Heart left ventricle (tissue), 13 donors: ENCODE data around the gene GET3.

Experiments used
- POLR2A ChIP-seq, 2 donors: fragments of 450-650 bp; IDR thresholded peaks; one replicate each; pipeline ENCODE4 v1.6.1; 2017; ENCODE audit warnings: antibody characterized with exemption in 2 of 2, mild to moderate bottlenecking in 2 of 2, moderate library complexity in 2 of 2
- TF ChIP-seq, protein P1 (sequence below), 12 donors: fragments of 200-600 bp; sonication (generic) in 4 of 12; IDR thresholded peaks; one replicate each; pipeline versions ENCODE4 v1.5.0 to v1.8.0; 2018 to 2022; ENCODE audit warnings: antibody characterized with exemption in 12 of 12, mild to moderate bottlenecking in 5 of 12
- donor health status: ischemic (EF 13 %, LVEDD 7.1; RV severe dilation, severe dysfunction).
- donor health status: DM: no; HTN: yes; CAD: no.
- donor health status: DM: no; HTN: no; CAD: no.
- donor health status: ischemic (EF 25% LVEDD 6.9; RV normal size, moderate dysfunction).
- donor health status: ischemic (EF 25% LVEDD 5.7; RV mildly dilated, moderate dysfunction).
- donor health status: ischemic (EF 35%, LVEDD 5.7; RV mildly dilated, moderate dysfunction).
- donor health status: nonischemic (EF 11% LVEDD 7.7; RV severe dilation, severe dysfunction).
- donor health status: DM: yes; HTN: yes; CAD: no.
- donor health status: PGD.
- donor health status: ischemic (EF 29% LVEDD 5.4; RV normal size, mild dysfunction).
- donor health status: nonischemic (EF 23%, LVEDD 6.1; RV moderate dilation, normal function).

DNA sequence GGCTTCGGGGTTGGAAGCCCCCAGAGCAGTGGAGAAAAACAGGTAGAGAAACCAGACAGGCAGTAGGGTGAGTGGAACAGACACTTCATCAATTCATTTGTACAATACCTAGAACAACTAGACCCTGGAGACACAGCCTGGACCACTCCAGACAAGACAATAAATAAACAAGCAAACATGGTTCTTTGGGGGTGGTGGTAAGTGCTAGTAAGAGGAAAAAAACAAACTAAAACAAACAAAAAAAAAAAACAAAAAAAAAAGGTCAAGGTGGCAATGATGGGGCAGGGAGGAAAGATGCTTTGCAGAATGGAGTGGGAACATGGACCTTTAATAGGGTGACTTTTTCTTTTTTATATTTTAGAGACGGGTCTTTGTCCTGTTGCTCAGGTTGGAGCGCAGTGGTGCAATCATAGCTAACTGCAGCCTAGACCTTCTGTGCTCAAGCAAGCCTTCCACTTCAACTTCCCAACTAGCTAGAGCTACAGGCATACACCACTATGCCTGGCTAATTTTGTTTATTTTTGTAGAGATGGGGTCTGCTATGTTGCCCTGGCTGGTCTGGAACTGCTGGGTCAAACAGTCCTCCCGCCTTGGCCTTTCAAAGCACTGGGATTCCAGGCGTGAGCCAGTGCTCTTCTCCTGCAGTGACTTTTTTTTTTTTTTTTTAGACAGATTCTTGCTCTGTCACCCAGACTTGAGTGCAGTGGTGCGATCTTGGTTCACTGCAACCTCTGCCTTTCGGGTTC, 57.1 kb downstream of the GET3 start:
- no peak for TF ChIP-seq POLR2A (IDR thresholded peaks at IDR 0.05)
- TF ChIP-seq, protein P1, sequence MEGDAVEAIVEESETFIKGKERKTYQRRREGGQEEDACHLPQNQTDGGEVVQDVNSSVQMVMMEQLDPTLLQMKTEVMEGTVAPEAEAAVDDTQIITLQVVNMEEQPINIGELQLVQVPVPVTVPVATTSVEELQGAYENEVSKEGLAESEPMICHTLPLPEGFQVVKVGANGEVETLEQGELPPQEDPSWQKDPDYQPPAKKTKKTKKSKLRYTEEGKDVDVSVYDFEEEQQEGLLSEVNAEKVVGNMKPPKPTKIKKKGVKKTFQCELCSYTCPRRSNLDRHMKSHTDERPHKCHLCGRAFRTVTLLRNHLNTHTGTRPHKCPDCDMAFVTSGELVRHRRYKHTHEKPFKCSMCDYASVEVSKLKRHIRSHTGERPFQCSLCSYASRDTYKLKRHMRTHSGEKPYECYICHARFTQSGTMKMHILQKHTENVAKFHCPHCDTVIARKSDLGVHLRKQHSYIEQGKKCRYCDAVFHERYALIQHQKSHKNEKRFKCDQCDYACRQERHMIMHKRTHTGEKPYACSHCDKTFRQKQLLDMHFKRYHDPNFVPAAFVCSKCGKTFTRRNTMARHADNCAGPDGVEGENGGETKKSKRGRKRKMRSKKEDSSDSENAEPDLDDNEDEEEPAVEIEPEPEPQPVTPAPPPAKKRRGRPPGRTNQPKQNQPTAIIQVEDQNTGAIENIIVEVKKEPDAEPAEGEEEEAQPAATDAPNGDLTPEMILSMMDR (IDR thresholded peaks at IDR 0.05), result no peak
